Lung (tissue), 12 donors: ENCODE data around the gene KAT8. TPM values are rescaled to one million over a fixed set of nuclear protein-coding genes. Genes with fewer than 3 reads are reported as not detected.

Experiments
- ATAC-seq: fragments of 200-7000 bp; cut with Tn5 transposase; one replicate; pipeline ENCODE4 v1.9.1; 2020; ENCODE audit warnings: moderate number of reproducible peaks; ENCODE audit not compliant: insufficient read depth, low FRiP score
- DNase-seq, 3 donors: peaks; one replicate each; pipeline ENCODE4 v3.0.0-alpha.2; 2013 to 2017
- H3K27ac ChIP-seq, 2 donors: one replicate each; pipeline ENCODE4 v1.5.1; 2013; ENCODE audit warnings: mild to moderate bottlenecking in 2 of 2, moderate library complexity in 2 of 2, control low read depth in 1 of 2, inconsistent platforms in 1 of 2, low read depth in 1 of 2, low read length in 1 of 2
- H3K27me3 ChIP-seq, 3 donors: one replicate each; pipeline ENCODE4 v1.5.1; 2013; ENCODE audit warnings: low read length in 2 of 3; ENCODE audit not compliant: control insufficient read depth in 3 of 3, insufficient read depth in 3 of 3
- H3K36me3 ChIP-seq, 4 donors: one replicate each; pipeline ENCODE4 v1.5.1; 2013; ENCODE audit warnings: low read length in 4 of 4, mild to moderate bottlenecking in 1 of 4, moderate library complexity in 1 of 4; ENCODE audit not compliant: control insufficient read depth in 4 of 4, insufficient read depth in 4 of 4
- H3K4me1 ChIP-seq, 5 donors: one replicate each; pipeline ENCODE4 v1.5.1; 2013; ENCODE audit warnings: low read length in 5 of 5, mild to moderate bottlenecking in 2 of 5, moderate library complexity in 1 of 5; ENCODE audit not compliant: control insufficient read depth in 5 of 5, insufficient read depth in 5 of 5
- H3K4me3 ChIP-seq: one replicate; pipeline ENCODE4 v1.5.1; 2013; ENCODE audit warnings: mild to moderate bottlenecking, control low read depth, moderate library complexity
- H3K9ac ChIP-seq, 2 donors: one replicate each; pipeline ENCODE4 v1.5.1; 2013; ENCODE audit warnings: low read length in 2 of 2, control low read depth in 1 of 2; ENCODE audit not compliant: insufficient read depth in 1 of 2
- H3K9me3 ChIP-seq, 4 donors: one replicate each; pipeline ENCODE4 v1.5.1; 2013; ENCODE audit warnings: low read length in 3 of 4, mild to moderate bottlenecking in 1 of 4, moderate library complexity in 1 of 4; ENCODE audit not compliant: control insufficient read depth in 4 of 4, insufficient read depth in 3 of 4
- CTCF ChIP-seq: IDR thresholded peaks from 2 replicates; pipeline ENCODE4 v1.5.1; 2012; ENCODE audit warnings: mild to moderate bottlenecking; ENCODE audit errors: control extremely low read depth, extremely low read depth
- WGBS, 2 donors: extraction: QIAGEN DNeasy Blood & Tissue Kit; methylation state at CpG; one replicate each; pipeline ENCODE4 v1.1.7; 2013; 5-methylcytosine and 5-hydroxymethylcytosine counted together
- polyA plus RNA-seq, 2 donors: library from polyadenylated mRNA; stranded (reverse); fragments of 200-250 nt; gene quantifications; one replicate each; pipeline ENCODE4 v1.2.1, GENCODE V29; 2013
- total RNA-seq, 2 donors: library from RNA; depleted of rRNA in 1 of 2; stranded (reverse); fragments of >200 nt in 1 of 2; gene quantifications; one replicate each; pipeline ENCODE4 v1.2.1, GENCODE V29; 2014 to 2021
- donor health status: control.
- donor health status: control.
- donor health status: Bipolar disorder and iron deficiency.
- donor health status: healthy.
- donor health status: DM: yes; HTN: yes; CAD: no.

Gene KAT8
- total and polyA plus RNA-seq, 4 donors: 53.0 to 73.2 (median 60.8) TPM

- peak within 1 kb of the TSS; percentile 97 for H3K4me3 ChIP-seq
- H3K9me3 ChIP-seq: no peaks in the 10 kb centered on the region
- H3K9ac ChIP-seq: peak within 1 kb of the TSS; percentile 47 to 69
- WGBS, 2 donors: 3 to 4% methylated on average over 65 to 68 of the region's 68 CpGs
- TF ChIP-seq CTCF: no peak
- peak; percentile 86 for ATAC-seq
- H3K4me1 ChIP-seq: peaks cover 0 to 15% (median 0%) of the 10 kb centered on the region in 5 donors
- H3K27ac ChIP-seq: peak within 1 kb of the TSS; percentile 83 to 95
- DNase-seq: peak; percentile 76 to 86 (median 83)
- H3K36me3 ChIP-seq: peaks cover 0 to 28% (median 7%) of the 10 kb centered on the region in 4 donors
- no peaks in the 10 kb centered on the region for H3K27me3 ChIP-seq
Observed at GRCh38 chr16:31108035-31108793, 9.2 kb upstream of the KAT8 start, which contains the start of gene BCKDK. Gene BCKDK, plus strand, starts transcription at chr16:31108386. Its CDS starts 838 bp downstream, at chr16:31109224.

GRCh38 chr16:31108794-31109558, 8.5 kb upstream of the KAT8 start:
- DNase-seq (no peak), ATAC-seq (no peak)
- peaks cover 0 to 15% (median 0%) of the 10 kb centered on the region in 5 donors for H3K4me1 ChIP-seq
- no peaks in the 10 kb centered on the region for H3K27me3 ChIP-seq
- H3K27ac ChIP-seq: peak overlapping the region; percentile 83 to 95
- no peaks in the 10 kb centered on the region for H3K9me3 ChIP-seq
- H3K4me3 ChIP-seq: peak overlapping the region; percentile 97
- TF ChIP-seq CTCF: no peak
- peaks cover 0 to 28% (median 7%) of the 10 kb centered on the region in 4 donors for H3K36me3 ChIP-seq
- peak overlapping the region; percentile 47 to 69 for H3K9ac ChIP-seq
- 45 to 50% methylated on average over 52 to 57 of the region's 57 CpGs for WGBS, 2 donors

DNA sequence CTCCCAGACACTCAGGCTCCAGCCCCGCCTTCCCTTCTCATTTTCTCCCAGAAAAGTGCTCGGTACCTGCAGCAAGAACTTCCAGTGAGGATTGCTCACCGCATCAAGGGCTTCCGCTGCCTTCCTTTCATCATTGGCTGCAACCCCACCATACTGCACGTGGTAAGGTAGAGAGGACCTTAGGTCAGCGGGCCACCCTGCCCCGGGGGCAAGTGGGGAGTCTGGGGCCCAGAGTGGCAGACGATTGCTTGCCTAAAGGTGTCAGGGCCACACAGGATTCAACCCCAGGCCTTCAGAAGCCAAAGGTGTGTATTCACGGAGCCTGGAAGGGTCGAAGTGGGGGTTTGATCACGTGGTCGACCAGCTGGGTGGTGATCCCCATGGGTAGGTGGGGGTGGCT, 7.8 kb upstream of the KAT8 start:
- Histone ChIP-seq H3K27me3 (no peaks in the 10 kb centered on the region), H3K27ac (no peak overlapping the region), H3K36me3 (peaks cover 0 to 28% (median 7%) of the 10 kb centered on the region in 4 donors), H3K9ac (no peak overlapping the region), H3K9me3 (no peaks in the 10 kb centered on the region), H3K4me3 (no peak overlapping the region), H3K4me1 (peaks cover 0 to 15% (median 0%) of the 10 kb centered on the region in 5 donors)
- no peak for TF ChIP-seq CTCF
- no peak for DNase-seq
- ATAC-seq: no peak
- WGBS, 2 donors: 93 to 95% methylated on average over 12 of the region's 12 CpGs
